ENCODE results near the gene DAND5. TPM values are rescaled to one million over a fixed set of nuclear protein-coding genes. Genes with fewer than 3 reads are reported as not detected.

DAND5 gene
- total and polyA plus RNA-seq, 9 of the 15 experiments (the other 6 are each of a cell fraction or from before 2014, with no cell fraction given) = 0.22 to 0.83 (median 0.60) TPM

DNA sequence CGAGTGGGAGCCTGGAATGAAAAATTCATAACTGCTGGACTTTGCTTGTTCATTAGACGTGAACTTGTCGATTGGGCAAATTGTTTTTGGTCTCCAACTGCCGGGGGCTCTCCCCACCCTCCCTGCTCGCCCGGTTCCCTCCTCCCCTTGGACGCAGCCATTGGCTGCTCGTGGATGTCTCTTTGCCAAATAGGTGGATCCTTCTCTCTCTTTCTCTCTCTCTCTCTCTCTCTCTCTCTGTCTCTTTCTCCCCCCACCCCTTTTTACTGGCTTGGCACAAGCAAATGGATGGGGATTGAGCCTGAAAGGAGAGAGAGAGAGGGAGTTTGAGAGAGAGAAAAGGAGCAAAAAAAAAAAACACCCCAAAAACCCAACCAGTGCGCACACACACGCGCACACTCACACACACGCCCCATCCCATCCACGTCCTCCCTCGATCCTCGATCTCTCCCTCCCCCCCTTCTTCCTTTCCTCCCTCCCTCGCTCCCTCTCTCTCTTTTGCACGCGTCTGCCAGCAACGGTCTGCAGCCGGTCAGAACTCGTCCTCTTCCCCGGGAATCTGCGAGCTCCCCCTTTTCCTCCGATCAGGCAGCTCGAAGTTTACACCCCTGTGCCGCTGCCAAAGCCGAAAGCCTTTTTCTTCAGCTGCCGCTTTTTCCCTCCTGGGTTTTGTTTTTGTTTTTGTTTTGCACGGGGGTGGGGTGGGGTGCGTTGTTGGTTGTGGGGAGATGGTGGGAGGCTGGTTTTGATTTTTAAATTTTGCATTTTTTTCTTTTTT lies 53.7 kb downstream of the DAND5 start (continued):
- TF ChIP-seq, protein P1, sequence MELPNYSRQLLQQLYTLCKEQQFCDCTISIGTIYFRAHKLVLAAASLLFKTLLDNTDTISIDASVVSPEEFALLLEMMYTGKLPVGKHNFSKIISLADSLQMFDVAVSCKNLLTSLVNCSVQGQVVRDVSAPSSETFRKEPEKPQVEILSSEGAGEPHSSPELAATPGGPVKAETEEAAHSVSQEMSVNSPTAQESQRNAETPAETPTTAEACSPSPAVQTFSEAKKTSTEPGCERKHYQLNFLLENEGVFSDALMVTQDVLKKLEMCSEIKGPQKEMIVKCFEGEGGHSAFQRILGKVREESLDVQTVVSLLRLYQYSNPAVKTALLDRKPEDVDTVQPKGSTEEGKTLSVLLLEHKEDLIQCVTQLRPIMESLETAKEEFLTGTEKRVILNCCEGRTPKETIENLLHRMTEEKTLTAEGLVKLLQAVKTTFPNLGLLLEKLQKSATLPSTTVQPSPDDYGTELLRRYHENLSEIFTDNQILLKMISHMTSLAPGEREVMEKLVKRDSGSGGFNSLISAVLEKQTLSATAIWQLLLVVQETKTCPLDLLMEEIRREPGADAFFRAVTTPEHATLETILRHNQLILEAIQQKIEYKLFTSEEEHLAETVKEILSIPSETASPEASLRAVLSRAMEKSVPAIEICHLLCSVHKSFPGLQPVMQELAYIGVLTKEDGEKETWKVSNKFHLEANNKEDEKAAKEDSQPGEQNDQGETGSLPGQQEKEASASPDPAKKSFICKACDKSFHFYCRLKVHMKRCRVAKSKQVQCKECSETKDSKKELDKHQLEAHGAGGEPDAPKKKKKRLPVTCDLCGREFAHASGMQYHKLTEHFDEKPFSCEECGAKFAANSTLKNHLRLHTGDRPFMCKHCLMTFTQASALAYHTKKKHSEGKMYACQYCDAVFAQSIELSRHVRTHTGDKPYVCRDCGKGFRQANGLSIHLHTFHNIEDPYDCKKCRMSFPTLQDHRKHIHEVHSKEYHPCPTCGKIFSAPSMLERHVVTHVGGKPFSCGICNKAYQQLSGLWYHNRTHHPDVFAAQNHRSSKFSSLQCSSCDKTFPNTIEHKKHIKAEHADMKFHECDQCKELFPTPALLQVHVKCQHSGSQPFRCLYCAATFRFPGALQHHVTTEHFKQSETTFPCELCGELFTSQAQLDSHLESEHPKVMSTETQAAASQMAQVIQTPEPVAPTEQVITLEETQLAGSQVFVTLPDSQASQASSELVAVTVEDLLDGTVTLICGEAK (IDR thresholded peaks at IDR 0.05) = peak; percentile 61
- TF ChIP-seq, protein P1 (CRISPR knock-in tag; IDR thresholded peaks at IDR 0.05) = no peak
- TF ChIP-seq CHD4 (IDR thresholded peaks at IDR 0.05; ENCODE audit: insufficient read depth, insufficient replicate concordance, low read depth, low read length, poor library complexity, severe bottlenecking) = no peak
- no peak for TF ChIP-seq ZNF764 (CRISPR knock-in tag; IDR thresholded peaks at IDR 0.05; ENCODE audit: low read depth)
- no peak for TF ChIP-seq MAFG (tag; conservative IDR thresholded peaks at IDR 0.05)
- no peak for TF ChIP-seq ATF1 (CRISPR knock-in tag; IDR thresholded peaks at IDR 0.05)
- TF ChIP-seq ATF1 (tag; IDR thresholded peaks at IDR 0.05) = peak; percentile 71
- TF ChIP-seq, protein P2, sequence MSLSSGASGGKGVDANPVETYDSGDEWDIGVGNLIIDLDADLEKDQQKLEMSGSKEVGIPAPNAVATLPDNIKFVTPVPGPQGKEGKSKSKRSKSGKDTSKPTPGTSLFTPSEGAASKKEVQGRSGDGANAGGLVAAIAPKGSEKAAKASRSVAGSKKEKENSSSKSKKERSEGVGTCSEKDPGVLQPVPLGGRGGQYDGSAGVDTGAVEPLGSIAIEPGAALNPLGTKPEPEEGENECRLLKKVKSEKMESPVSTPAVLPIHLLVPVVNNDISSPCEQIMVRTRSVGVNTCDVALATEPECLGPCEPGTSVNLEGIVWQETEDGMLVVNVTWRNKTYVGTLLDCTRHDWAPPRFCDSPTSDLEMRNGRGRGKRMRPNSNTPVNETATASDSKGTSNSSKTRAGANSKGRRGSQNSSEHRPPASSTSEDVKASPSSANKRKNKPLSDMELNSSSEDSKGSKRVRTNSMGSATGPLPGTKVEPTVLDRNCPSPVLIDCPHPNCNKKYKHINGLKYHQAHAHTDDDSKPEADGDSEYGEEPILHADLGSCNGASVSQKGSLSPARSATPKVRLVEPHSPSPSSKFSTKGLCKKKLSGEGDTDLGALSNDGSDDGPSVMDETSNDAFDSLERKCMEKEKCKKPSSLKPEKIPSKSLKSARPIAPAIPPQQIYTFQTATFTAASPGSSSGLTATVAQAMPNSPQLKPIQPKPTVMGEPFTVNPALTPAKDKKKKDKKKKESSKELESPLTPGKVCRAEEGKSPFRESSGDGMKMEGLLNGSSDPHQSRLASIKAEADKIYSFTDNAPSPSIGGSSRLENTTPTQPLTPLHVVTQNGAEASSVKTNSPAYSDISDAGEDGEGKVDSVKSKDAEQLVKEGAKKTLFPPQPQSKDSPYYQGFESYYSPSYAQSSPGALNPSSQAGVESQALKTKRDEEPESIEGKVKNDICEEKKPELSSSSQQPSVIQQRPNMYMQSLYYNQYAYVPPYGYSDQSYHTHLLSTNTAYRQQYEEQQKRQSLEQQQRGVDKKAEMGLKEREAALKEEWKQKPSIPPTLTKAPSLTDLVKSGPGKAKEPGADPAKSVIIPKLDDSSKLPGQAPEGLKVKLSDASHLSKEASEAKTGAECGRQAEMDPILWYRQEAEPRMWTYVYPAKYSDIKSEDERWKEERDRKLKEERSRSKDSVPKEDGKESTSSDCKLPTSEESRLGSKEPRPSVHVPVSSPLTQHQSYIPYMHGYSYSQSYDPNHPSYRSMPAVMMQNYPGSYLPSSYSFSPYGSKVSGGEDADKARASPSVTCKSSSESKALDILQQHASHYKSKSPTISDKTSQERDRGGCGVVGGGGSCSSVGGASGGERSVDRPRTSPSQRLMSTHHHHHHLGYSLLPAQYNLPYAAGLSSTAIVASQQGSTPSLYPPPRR (CRISPR knock-in tag; IDR thresholded peaks at IDR 0.05; ENCODE audit: borderline replicate concordance) = no peak
- no peak for TF ChIP-seq SREBF1 (IDR thresholded peaks at IDR 0.05; ENCODE audit: borderline replicate concordance, low read depth, low read length)
- TF ChIP-seq, protein P3, sequence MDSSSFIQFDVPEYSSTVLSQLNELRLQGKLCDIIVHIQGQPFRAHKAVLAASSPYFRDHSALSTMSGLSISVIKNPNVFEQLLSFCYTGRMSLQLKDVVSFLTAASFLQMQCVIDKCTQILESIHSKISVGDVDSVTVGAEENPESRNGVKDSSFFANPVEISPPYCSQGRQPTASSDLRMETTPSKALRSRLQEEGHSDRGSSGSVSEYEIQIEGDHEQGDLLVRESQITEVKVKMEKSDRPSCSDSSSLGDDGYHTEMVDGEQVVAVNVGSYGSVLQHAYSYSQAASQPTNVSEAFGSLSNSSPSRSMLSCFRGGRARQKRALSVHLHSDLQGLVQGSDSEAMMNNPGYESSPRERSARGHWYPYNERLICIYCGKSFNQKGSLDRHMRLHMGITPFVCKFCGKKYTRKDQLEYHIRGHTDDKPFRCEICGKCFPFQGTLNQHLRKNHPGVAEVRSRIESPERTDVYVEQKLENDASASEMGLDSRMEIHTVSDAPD (CRISPR knock-in tag; IDR thresholded peaks at IDR 0.05) = no peak

Data from K562 (cell line).